Gastrocnemius medialis (tissue), 4 donors: ENCODE results near the gene FXYD4.

Source experiments
- CTCF ChIP-seq, 5 experiments: fragments of 450-650 bp in 3 of 5; fragments of 200-600 bp in 2 of 5; sonication (generic) in 2 of 5; IDR thresholded peaks in 4 of 5; conservative IDR thresholded peaks in 1 of 5; 1 replicate in 4 of 5; 2 replicates in 1 of 5; pipeline ENCODE4 v1.5.1; 2016 to 2019; ENCODE audit warnings: antibody characterized with exemption in 5 of 5, mild to moderate bottlenecking in 3 of 5, moderate library complexity in 3 of 5
- POLR2A ChIP-seq, 2 donors: fragments of 450-650 bp; IDR thresholded peaks; one replicate each; pipeline ENCODE4 v1.6.1; 2017; ENCODE audit warnings: antibody characterized with exemption in 2 of 2, mild to moderate bottlenecking in 2 of 2, moderate library complexity in 2 of 2

- TF ChIP-seq CTCF (IDR thresholded peaks at IDR 0.05 in 4 of 5, conservative IDR thresholded peaks at IDR 0.05 in 1 of 5) (no peak), POLR2A (IDR thresholded peaks at IDR 0.05) (no peak)
Observed at GRCh38 chr10:43339136-43339535, 32.3 kb upstream of the FXYD4 start.
